Thyroid gland (tissue), 4 donors: ENCODE data around the gene CAMK1D.

Experiments
- POLR2A ChIP-seq, 2 donors: fragments of 450-650 bp; IDR thresholded peaks; one replicate each; pipeline ENCODE4 v1.6.1; 2017; ENCODE audit warnings: antibody characterized with exemption in 2 of 2, mild to moderate bottlenecking in 2 of 2, moderate library complexity in 1 of 2
- TF ChIP-seq, protein P1 (sequence below), 6 experiments: fragments of 200-600 bp in 3 of 6; fragments of 450-650 bp in 3 of 6; sonication (generic) in 3 of 6; IDR thresholded peaks; one replicate each; pipeline ENCODE4 v1.5.1; 2016 to 2019; ENCODE audit warnings: antibody characterized with exemption in 6 of 6, mild to moderate bottlenecking in 2 of 6, inconsistent platforms in 1 of 6, moderate library complexity in 1 of 6

DNA sequence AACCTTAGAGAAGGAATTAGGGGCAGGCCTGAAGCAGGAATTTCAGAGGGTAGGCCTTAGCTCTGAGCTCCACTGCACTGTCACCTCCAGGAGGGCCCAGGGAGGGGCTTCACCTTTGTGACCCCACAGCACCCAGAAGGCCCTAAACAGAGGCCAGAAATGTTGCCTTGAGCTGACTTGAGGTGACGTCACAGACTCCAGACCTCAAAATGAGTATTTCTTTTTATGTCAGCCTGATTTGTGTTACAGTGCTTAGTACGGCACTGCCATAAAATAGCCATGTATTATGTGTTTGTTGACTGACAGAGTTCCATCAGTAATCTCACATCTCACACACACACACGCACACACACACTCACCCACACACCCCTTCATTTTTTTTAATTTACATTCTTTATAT, 440.9 kb downstream of the CAMK1D start:
- TF ChIP-seq, protein P1, sequence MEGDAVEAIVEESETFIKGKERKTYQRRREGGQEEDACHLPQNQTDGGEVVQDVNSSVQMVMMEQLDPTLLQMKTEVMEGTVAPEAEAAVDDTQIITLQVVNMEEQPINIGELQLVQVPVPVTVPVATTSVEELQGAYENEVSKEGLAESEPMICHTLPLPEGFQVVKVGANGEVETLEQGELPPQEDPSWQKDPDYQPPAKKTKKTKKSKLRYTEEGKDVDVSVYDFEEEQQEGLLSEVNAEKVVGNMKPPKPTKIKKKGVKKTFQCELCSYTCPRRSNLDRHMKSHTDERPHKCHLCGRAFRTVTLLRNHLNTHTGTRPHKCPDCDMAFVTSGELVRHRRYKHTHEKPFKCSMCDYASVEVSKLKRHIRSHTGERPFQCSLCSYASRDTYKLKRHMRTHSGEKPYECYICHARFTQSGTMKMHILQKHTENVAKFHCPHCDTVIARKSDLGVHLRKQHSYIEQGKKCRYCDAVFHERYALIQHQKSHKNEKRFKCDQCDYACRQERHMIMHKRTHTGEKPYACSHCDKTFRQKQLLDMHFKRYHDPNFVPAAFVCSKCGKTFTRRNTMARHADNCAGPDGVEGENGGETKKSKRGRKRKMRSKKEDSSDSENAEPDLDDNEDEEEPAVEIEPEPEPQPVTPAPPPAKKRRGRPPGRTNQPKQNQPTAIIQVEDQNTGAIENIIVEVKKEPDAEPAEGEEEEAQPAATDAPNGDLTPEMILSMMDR (IDR thresholded peaks at IDR 0.05), result no peak
- TF ChIP-seq POLR2A (IDR thresholded peaks at IDR 0.05), result no peak
